ENCODE results near the gene WDR3. TPM values are rescaled to one million over a fixed set of nuclear protein-coding genes. Genes with fewer than 3 reads are reported as not detected.

Gene WDR3
- total and polyA plus RNA-seq, 11 donors: 1.5 to 15.4 (median 11.7) TPM

- TF ChIP-seq CTCF (IDR thresholded peaks at IDR 0.05) (no peak), POLR2A (IDR thresholded peaks at IDR 0.05) (no peak)
- DNase-seq (no peak), ATAC-seq (no peak)
- H3K9me3 ChIP-seq: no peaks in the 10 kb centered on the region
- no peak overlapping the region for H3K4me3 ChIP-seq
- H3K36me3 ChIP-seq: no peaks in the 10 kb centered on the region
- no peak overlapping the region for H3K27ac ChIP-seq
- no peaks in the 10 kb centered on the region for H3K4me1 ChIP-seq
- intact Hi-C loops (cut with DNase I): no loop called here
- H3K27me3 ChIP-seq: peaks cover 0 to 4% (median 0%) of the 10 kb centered on the region in 9 donors
- 78 to 86% (median 81%) methylated on average over 1 of the region's 1 CpG for WGBS, 4 donors
Measured at GRCh38 chr1:117985239-117985638, 55.7 kb downstream of the WDR3 start.

- Histone ChIP-seq H3K4me1 (no peaks in the 10 kb centered on the region), H3K36me3 (no peaks in the 10 kb centered on the region), H3K4me3 (no peak overlapping the region), H3K27ac (no peak overlapping the region), H3K27me3 (no peaks in the 10 kb centered on the region), H3K9me3 (no peaks in the 10 kb centered on the region)
- no peak for TF ChIP-seq CTCF (IDR thresholded peaks at IDR 0.05)
- no peak for TF ChIP-seq POLR2A (IDR thresholded peaks at IDR 0.05)
- WGBS, 4 donors: 62 to 85% (median 68%) methylated on average over 3 of the region's 3 CpGs
- no peak for DNase-seq
- intact Hi-C loops (cut with DNase I): no loop called here
- no peak for ATAC-seq
Measured at GRCh38 chr1:117985973-117986372, 56.4 kb downstream of the WDR3 start.

GRCh38 chr1:118004312-118004711 lies 74.8 kb downstream of the WDR3 start:
- no peak for ATAC-seq

GRCh38 chr1:118007391-118007790 lies 77.9 kb downstream of the WDR3 start:
- 65 to 72% (median 68%) methylated on average over 2 of the region's 2 CpGs for WGBS, 4 donors
- no peak overlapping the region for H3K27ac ChIP-seq
- TF ChIP-seq POLR2A (IDR thresholded peaks at IDR 0.05) (no peak), CTCF (IDR thresholded peaks at IDR 0.05) (no peak)
- H3K27me3 ChIP-seq: peaks cover 0 to 3% (median 0%) of the 10 kb centered on the region in 9 donors
- H3K36me3 ChIP-seq: no peaks in the 10 kb centered on the region
- intact Hi-C loops (cut with DNase I): loop anchor here in 1 of 10 donors (2.0 kb wide), 1 partner anchor 25 kb away; no protein-coding TSS in a partner anchor
- DNase-seq: no peak
- ATAC-seq: no peak
- peaks cover 0 to 9% (median 0%) of the 10 kb centered on the region in 12 donors for H3K9me3 ChIP-seq
- H3K4me3 ChIP-seq: no peak overlapping the region
- no peaks in the 10 kb centered on the region for H3K4me1 ChIP-seq

More at GRCh38 chr1:118004312-118004711, 74.8 kb downstream of the WDR3 start:
- no peak overlapping the region for H3K4me3 ChIP-seq
- 61 to 72% (median 69%) methylated on average over 4 to 5 of the region's 5 CpGs for WGBS, 4 donors
- intact Hi-C loops (cut with DNase I): no loop called here
- H3K27ac ChIP-seq: no peak overlapping the region
- no peaks in the 10 kb centered on the region for H3K36me3 ChIP-seq
- H3K9me3 ChIP-seq: peaks cover 0 to 10% (median 0%) of the 10 kb centered on the region in 12 donors
- H3K27me3 ChIP-seq: peaks cover 0 to under 1% (median 0%) of the 10 kb centered on the region in 9 donors
- TF ChIP-seq POLR2A (IDR thresholded peaks at IDR 0.05) (no peak), CTCF (IDR thresholded peaks at IDR 0.05) (no peak)
- no peak for DNase-seq
- no peaks in the 10 kb centered on the region for H3K4me1 ChIP-seq

Measured in heart left ventricle (tissue), 16 donors.